ENCODE results near the gene URI1.

GRCh38 chr19:29914933-29915332, 27.1 kb upstream of the URI1 start:
- TF ChIP-seq CTCF (IDR thresholded peaks at IDR 0.05; ENCODE audit: insufficient read depth, low read length): no peak
- no peak for TF ChIP-seq REST (IDR thresholded peaks at IDR 0.05; ENCODE audit: insufficient replicate concordance, low read depth)
- TF ChIP-seq SPI1 (IDR thresholded peaks at IDR 0.05; ENCODE audit: borderline replicate concordance, low read depth): no peak
- no peak for TF ChIP-seq GABPA (IDR thresholded peaks at IDR 0.05; ENCODE audit: low read depth)
